Retinal pigment epithelial cell (primary cell): ENCODE results near the gene BOD1.

Source experiments
- DNase-seq: peaks from one replicate; pipeline ENCODE4 v3.0.0-alpha.2; 2010; ENCODE audit warnings: low read depth
- H3K4me3 ChIP-seq: 2 replicates; pipeline ENCODE4 v1.5.1; 2011; ENCODE audit warnings: mild to moderate bottlenecking, low read length, control low read depth, moderate library complexity
- CTCF ChIP-seq: conservative IDR thresholded peaks from 2 replicates; pipeline ENCODE4 v1.5.1; 2011; ENCODE audit warnings: low read depth, low read length, control low read depth, inconsistent platforms

The BOD1 gene

GRCh38 chr5:173581408-173582215 lies 34.8 kb downstream of the BOD1 start:
- no peak for DNase-seq

GRCh38 chr5:173578947-173579615 lies 37.4 kb downstream of the BOD1 start:
- no peak overlapping the region for H3K4me3 ChIP-seq
- no peak for TF ChIP-seq CTCF
- no peak for DNase-seq

More at GRCh38 chr5:173581408-173582215, 34.8 kb downstream of the BOD1 start:
- TF ChIP-seq CTCF = peak; percentile 90
- H3K4me3 ChIP-seq = no peak overlapping the region

GRCh38 chr5:173577817-173578216 lies 38.6 kb downstream of the BOD1 start:
- no peak for TF ChIP-seq CTCF
- no peak overlapping the region for H3K4me3 ChIP-seq
- no peak for DNase-seq

GRCh38 chr5:173577166-173577565 lies 39.3 kb downstream of the BOD1 start:
- no peak for TF ChIP-seq CTCF
- DNase-seq = no peak
- H3K4me3 ChIP-seq = no peak overlapping the region

- no peak for DNase-seq
- no peak for TF ChIP-seq CTCF
- no peak overlapping the region for H3K4me3 ChIP-seq
Measured at GRCh38 chr5:173575985-173576384, 40.5 kb downstream of the BOD1 start.

GRCh38 chr5:173574983-173575382 lies 41.5 kb downstream of the BOD1 start:
- no peak for DNase-seq
- no peak for TF ChIP-seq CTCF
- H3K4me3 ChIP-seq = no peak overlapping the region
